Colonic mucosa (tissue), 4 donors: ENCODE data around the gene SLC25A5. TPM values are rescaled to one million over a fixed set of nuclear protein-coding genes. Genes with fewer than 3 reads are reported as not detected.

Source experiments
- DNase-seq: peaks from one replicate; pipeline ENCODE4 v3.0.0-alpha.2; 2020
- H3K27ac ChIP-seq: fragments of 200-600 bp; one replicate; pipeline ENCODE4 v1.8.0; 2021
- H3K27me3 ChIP-seq: fragments of 200-600 bp; one replicate; pipeline ENCODE4 v1.8.0; 2021
- H3K36me3 ChIP-seq: fragments of 200-600 bp; one replicate; pipeline ENCODE4 v1.8.0; 2021
- H3K4me1 ChIP-seq: fragments of 200-600 bp; one replicate; pipeline ENCODE4 v1.8.0; 2021; ENCODE audit warnings: mild to moderate bottlenecking
- H3K4me3 ChIP-seq: fragments of 200-600 bp; one replicate; pipeline ENCODE4 v1.8.0; 2021
- H3K9ac ChIP-seq, 2 donors: one replicate each; pipeline ENCODE4 v1.7.0; 2013; ENCODE audit warnings: control low read depth in 2 of 2, low read depth in 2 of 2, low read length in 2 of 2
- H3K9me3 ChIP-seq: fragments of 200-600 bp; one replicate; pipeline ENCODE4 v1.8.0; 2021
- intact Hi-C: fragments of 100-400 bp; cut with DNase I; formaldehyde crosslinking; loops from one replicate; pipeline ENCODE4 v1.14.1; 2022
- total RNA-seq, 2 donors: library from RNA; stranded (reverse); fragmentation: NEBNext Ultra II Directional in 1 of 2; extraction: Animal tissue kit (Norgen Biotek cat#: 25700) in 1 of 2; gene quantifications; one replicate each; pipeline ENCODE4 v1.2.1, GENCODE V29; 2021
- TF ChIP-seq, protein P1 (sequence below): fragments of 200-600 bp; IDR thresholded peaks from one replicate; pipeline ENCODE4 v1.8.0; 2022; ENCODE audit warnings: antibody characterized with exemption, mild to moderate bottlenecking
- donor health status: healthy.
- donor health status: DM: no; HTN: no; CAD: no.
- donor health status: DM: no; HTN: no; CAD: no.

The SLC25A5 gene
- total RNA-seq, 2 donors from 2014 or later, result 1,091 to 1,162 TPM

DNA sequence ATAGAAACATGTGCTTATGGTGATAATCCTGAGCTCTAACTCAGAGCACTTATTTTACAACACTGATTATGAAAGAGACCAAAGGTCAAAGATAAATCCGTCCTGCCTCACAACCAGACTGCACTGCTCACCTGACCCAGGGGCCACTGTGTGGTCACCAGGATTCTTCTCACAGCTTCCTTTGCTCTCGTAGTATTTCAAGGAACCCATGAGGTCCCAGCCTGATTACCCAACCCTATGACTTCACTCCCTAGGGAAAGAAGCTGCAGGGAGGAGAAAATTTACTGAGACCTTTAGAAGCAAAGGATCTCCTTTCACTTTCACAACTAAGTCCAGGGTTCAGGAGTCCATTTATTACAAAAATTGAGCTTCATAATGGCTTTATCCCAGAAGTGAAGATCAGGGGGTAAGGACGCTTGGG is 9.6 kb downstream of the SLC25A5 start:
- Histone ChIP-seq H3K9ac (no peak overlapping the region), H3K4me3 (no peak overlapping the region), H3K36me3 (no peaks in the 10 kb centered on the region), H3K27ac (peak overlapping the region; percentile 42), H3K4me1 (no peaks in the 10 kb centered on the region), H3K27me3 (no peaks in the 10 kb centered on the region), H3K9me3 (no peaks in the 10 kb centered on the region)
- intact Hi-C loops, result no loop called here
- DNase-seq, result peak; percentile 61
- TF ChIP-seq, protein P1, sequence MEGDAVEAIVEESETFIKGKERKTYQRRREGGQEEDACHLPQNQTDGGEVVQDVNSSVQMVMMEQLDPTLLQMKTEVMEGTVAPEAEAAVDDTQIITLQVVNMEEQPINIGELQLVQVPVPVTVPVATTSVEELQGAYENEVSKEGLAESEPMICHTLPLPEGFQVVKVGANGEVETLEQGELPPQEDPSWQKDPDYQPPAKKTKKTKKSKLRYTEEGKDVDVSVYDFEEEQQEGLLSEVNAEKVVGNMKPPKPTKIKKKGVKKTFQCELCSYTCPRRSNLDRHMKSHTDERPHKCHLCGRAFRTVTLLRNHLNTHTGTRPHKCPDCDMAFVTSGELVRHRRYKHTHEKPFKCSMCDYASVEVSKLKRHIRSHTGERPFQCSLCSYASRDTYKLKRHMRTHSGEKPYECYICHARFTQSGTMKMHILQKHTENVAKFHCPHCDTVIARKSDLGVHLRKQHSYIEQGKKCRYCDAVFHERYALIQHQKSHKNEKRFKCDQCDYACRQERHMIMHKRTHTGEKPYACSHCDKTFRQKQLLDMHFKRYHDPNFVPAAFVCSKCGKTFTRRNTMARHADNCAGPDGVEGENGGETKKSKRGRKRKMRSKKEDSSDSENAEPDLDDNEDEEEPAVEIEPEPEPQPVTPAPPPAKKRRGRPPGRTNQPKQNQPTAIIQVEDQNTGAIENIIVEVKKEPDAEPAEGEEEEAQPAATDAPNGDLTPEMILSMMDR, result no peak

DNA sequence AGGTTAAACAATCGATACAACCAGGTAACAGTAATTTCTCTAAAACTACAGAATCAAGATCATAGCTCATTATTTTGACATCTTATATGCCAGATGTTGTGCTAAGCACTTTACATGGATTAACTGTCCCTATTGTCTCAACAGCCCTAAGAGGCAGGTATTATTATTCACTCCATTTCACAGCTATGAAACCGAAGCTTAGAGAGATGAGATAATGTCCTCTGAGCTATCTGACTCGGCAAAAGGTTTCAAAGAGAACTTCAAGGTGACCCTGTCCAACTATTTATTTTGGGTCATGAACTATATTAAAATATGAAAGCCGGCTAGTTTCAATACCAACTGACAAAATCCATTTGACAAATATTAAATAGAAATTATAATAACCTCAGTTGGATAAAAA is 10.3 kb downstream of the SLC25A5 start:
- Histone ChIP-seq H3K4me1 (no peaks in the 10 kb centered on the region), H3K27ac (peak overlapping the region; percentile 42), H3K9me3 (no peaks in the 10 kb centered on the region), H3K27me3 (no peaks in the 10 kb centered on the region), H3K9ac (peak overlapping the region in 1 of 2 donors; percentile 36), H3K4me3 (no peak overlapping the region), H3K36me3 (no peaks in the 10 kb centered on the region)
- intact Hi-C loops, result no loop called here
- DNase-seq, result no peak
- TF ChIP-seq, protein P1, result no peak

- Histone ChIP-seq H3K36me3 (no peaks in the 10 kb centered on the region), H3K27me3 (no peaks in the 10 kb centered on the region), H3K9ac (no peak overlapping the region), H3K4me3 (no peak overlapping the region), H3K27ac (no peak overlapping the region), H3K4me1 (no peaks in the 10 kb centered on the region), H3K9me3 (no peaks in the 10 kb centered on the region)
- DNase-seq, result no peak
- intact Hi-C loops, result no loop called here
- TF ChIP-seq, protein P1, result no peak
These were observed 11.6 kb downstream of the SLC25A5 start for GRCh38 chrX:119479845-119480244.

- no peaks in the 10 kb centered on the region for H3K4me1 ChIP-seq
- DNase-seq, result no peak
- TF ChIP-seq, protein P1, result no peak
These were observed 13.1 kb downstream of the SLC25A5 start for GRCh38 chrX:119481323-119481801.

DNA sequence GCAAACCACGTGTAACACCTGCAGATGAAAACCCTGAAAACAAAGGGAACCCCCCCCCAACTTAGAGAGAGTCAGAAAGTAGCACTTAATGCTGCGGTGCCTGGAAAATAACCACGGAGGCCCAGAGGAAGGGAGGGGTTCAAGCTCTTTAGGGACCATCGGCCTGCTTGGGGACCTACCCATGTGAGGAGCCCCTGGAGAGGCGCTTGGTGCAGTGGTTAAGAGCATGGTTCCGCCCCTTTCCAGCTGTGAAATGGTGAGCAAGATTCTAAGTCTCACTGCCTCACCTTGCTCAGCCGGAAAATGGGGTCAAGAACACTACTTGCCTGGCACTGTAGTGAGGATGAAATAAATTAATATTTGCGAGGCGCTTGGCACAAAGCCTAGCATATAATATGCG is 13.8 kb downstream of the SLC25A5 start:
- H3K27me3 ChIP-seq, result no peaks in the 10 kb centered on the region
- intact Hi-C loops, result no loop called here
- TF ChIP-seq, protein P1, result no peak
- H3K9me3 ChIP-seq, result no peaks in the 10 kb centered on the region
- H3K4me3 ChIP-seq, result peak overlapping the region; percentile 32
- no peaks in the 10 kb centered on the region for H3K36me3 ChIP-seq
- no peaks in the 10 kb centered on the region for H3K4me1 ChIP-seq
- H3K9ac ChIP-seq, result peak overlapping the region in 1 of 2 donors; percentile 56
- no peak for DNase-seq
- H3K27ac ChIP-seq, result peak overlapping the region; percentile 75

More at GRCh38 chrX:119481323-119481801, 13.1 kb downstream of the SLC25A5 start:
- H3K4me3 ChIP-seq, result no peak overlapping the region
- H3K36me3 ChIP-seq, result no peaks in the 10 kb centered on the region
- no peaks in the 10 kb centered on the region for H3K27me3 ChIP-seq
- H3K9ac ChIP-seq, result peak overlapping the region in 1 of 2 donors; percentile 56
- H3K9me3 ChIP-seq, result no peaks in the 10 kb centered on the region
- intact Hi-C loops, result no loop called here
- no peak overlapping the region for H3K27ac ChIP-seq
